ENCODE data around the gene HCN2. TPM values are rescaled to one million over a fixed set of nuclear protein-coding genes. Genes with fewer than 3 reads are reported as not detected.

Gene HCN2
- total and polyA plus RNA-seq, 2 of the 13 experiments (the other 11 are each of a cell fraction or from before 2014, with no cell fraction given), result 0.01 TPM; not detected in 1

DNA sequence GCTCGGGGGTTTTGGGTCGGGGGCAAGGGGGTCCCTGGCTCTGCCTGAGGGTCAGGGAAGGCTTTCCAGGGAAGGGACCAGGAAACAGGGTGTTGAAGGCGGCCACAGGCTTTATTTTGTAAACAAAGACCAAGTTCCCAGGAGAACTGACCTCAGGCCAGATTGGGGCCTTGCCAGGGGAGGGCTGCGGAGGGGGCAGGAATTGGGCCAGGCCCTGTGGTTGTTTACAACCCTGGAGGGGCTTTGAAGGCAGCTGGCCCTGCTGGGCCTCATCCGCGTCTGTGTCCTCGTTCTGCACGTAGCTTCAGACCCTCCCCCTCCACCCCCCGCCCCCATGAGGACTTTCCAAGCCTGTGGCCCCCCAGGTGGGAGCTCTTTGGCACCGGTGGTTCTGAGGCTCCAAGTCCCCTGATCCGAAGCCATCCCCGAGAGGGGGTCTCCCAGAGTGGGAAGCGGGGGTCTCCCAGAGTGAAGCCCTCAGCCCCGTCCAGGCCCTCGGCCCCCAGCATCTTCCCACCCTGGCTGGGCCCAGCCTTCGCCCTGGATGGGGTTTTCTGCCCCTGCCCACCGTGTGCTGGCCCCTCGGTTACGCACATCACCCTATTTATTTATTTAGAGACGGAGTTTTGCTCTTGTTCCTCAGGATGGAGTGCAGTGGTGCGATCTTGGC lies 30.8 kb upstream of the HCN2 start (continued):
- TF ChIP-seq, protein P1, sequence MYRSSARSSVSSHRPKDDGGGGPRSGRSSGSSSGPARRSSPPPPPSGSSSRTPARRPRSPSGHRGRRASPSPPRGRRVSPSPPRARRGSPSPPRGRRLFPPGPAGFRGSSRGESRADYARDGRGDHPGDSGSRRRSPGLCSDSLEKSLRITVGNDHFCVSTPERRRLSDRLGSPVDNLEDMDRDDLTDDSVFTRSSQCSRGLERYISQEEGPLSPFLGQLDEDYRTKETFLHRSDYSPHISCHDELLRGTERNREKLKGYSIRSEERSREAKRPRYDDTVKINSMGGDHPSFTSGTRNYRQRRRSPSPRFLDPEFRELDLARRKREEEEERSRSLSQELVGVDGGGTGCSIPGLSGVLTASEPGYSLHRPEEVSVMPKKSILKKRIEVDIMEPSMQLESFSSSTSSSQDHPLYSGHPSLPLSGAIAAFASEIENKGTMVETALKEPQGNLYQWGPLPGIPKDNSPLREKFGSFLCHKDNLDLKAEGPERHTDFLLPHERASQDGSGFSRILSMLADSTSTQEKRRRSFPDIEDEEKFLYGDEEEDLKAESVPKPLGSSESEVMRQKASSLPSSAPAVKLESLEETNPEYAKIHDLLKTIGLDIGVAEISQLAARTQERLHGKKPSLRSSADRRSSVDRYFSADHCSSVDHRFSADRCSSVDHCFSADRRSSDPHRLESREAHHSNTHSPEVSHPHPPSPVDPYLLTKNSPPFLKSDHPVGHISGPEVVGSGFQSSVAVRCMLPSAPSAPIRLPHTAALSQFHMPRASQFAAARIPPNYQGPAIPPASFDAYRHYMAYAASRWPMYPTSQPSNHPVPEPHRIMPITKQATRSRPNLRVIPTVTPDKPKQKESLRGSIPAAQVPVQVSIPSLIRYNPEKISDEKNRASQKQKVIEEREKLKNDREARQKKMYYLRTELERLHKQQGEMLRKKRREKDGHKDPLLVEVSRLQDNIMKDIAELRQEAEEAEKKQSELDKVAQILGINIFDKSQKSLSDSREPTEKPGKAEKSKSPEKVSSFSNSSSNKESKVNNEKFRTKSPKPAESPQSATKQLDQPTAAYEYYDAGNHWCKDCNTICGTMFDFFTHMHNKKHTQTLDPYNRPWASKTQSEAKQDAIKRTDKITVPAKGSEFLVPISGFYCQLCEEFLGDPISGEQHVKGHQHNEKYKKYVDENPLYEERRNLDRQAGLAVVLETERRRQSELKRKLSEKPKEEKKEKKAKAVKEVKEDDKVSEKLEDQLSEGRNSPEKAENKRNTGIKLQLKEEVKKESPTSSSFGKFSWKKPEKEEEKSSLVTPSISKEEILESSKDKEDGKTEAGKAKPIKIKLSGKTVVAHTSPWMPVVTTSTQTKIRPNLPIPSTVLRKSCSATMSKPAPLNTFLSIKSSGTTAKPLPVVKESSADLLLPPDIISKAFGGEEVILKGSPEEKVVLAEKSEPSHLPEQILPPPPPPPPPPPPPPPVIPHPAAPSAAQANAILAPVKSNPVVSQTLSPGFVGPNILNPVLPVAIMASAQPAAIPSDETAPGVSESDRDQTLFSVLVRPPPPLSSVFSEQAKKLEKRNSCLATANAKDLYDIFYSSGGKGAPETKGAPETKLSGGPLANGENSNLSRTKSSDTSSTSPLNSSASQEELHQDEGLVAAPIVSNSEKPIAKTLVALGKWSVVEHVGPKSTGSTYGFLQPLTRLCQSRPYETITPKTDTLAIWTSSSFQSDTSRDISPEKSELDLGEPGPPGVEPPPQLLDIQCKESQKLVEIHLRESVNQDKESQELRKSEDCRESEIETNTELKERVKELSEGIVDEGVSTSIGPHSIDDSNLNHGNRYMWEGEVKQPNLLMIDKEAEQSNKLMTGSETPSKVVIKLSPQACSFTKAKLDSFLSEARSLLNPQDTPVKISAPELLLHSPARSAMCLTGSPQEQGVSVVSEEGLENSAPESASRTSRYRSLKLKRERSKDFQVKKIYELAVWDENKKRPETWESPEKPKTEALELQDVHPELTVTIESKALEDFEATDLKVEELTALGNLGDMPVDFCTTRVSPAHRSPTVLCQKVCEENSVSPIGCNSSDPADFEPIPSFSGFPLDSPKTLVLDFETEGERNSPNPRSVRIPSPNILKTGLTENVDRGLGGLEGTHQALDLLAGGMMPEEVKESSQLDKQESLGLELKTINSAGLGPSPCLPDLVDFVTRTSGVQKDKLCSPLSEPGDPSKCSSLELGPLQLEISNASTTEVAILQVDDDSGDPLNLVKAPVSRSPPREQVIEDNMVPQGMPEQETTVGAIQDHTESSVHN (CRISPR knock-in tag; IDR thresholded peaks at IDR 0.05), result no peak
- no peak for TF ChIP-seq RBAK (CRISPR knock-in tag; IDR thresholded peaks at IDR 0.05)
- TF ChIP-seq, protein P2, sequence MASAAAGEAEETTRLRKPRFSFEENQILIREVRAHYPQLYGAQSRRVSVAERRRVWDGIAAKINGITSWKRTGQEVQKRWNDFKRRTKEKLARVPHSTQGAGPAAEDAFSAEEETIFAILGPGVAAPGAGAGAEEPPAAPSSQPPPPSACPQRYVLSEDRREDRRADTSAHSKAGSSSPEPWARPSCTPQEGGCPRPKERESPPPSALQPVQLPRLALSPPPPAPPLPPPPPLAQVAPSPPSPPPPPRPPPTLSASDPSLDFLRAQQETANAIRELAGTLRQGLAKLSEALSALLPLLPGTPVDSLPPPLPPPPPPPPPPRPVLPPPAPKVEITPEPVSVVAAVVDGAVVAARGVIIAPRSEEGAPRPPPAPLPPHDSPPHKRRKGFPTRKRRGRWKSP (CRISPR knock-in tag; IDR thresholded peaks at IDR 0.05), result no peak
- TF ChIP-seq REXO4 (CRISPR knock-in tag; IDR thresholded peaks at IDR 0.05; ENCODE audit: borderline replicate concordance), result no peak
- no peak for TF ChIP-seq ZNF564 (CRISPR knock-in tag; IDR thresholded peaks at IDR 0.05)
- TF ChIP-seq, protein P3, sequence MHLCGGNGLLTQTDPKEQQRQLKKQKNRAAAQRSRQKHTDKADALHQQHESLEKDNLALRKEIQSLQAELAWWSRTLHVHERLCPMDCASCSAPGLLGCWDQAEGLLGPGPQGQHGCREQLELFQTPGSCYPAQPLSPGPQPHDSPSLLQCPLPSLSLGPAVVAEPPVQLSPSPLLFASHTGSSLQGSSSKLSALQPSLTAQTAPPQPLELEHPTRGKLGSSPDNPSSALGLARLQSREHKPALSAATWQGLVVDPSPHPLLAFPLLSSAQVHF (CRISPR knock-in tag; IDR thresholded peaks at IDR 0.05), result no peak
- TF ChIP-seq, protein P4, sequence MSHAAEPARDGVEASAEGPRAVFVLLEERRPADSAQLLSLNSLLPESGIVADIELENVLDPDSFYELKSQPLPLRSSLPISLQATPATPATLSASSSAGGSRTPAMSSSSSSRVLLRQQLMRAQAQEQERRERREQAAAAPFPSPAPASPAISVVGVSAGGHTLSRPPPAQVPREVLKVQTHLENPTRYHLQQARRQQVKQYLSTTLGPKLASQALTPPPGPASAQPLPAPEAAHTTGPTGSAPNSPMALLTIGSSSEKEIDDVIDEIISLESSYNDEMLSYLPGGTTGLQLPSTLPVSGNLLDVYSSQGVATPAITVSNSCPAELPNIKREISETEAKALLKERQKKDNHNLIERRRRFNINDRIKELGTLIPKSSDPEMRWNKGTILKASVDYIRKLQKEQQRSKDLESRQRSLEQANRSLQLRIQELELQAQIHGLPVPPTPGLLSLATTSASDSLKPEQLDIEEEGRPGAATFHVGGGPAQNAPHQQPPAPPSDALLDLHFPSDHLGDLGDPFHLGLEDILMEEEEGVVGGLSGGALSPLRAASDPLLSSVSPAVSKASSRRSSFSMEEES (CRISPR knock-in tag; IDR thresholded peaks at IDR 0.05), result 0 out of 2 replicates have a peak, but pooled peaks have one; percentile 14
- no peak for TF ChIP-seq ATAD3A (CRISPR knock-in tag; IDR thresholded peaks at IDR 0.05)
- TF ChIP-seq ZNF230 (CRISPR knock-in tag; IDR thresholded peaks at IDR 0.05), result no peak
- no peak for TF ChIP-seq TAF1 (CRISPR knock-in tag; IDR thresholded peaks at IDR 0.05)
- TF ChIP-seq ZNF558 (CRISPR knock-in tag; IDR thresholded peaks at IDR 0.05; ENCODE audit: borderline replicate concordance), result no peak
- peak; percentile 63; the same call in 1 of the 2 replicates for TF ChIP-seq ZMYM3 (CRISPR knock-in tag; IDR thresholded peaks at IDR 0.05)
- no peak for TF ChIP-seq ZNF878 (CRISPR knock-in tag; IDR thresholded peaks at IDR 0.05)
- peak; percentile 36; the same call in 1 of the 2 replicates for TF ChIP-seq TBX2 (CRISPR knock-in tag; IDR thresholded peaks at IDR 0.05; ENCODE audit: borderline replicate concordance)
- TF ChIP-seq, protein P5, sequence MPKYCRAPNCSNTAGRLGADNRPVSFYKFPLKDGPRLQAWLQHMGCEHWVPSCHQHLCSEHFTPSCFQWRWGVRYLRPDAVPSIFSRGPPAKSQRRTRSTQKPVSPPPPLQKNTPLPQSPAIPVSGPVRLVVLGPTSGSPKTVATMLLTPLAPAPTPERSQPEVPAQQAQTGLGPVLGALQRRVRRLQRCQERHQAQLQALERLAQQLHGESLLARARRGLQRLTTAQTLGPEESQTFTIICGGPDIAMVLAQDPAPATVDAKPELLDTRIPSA (CRISPR knock-in tag; IDR thresholded peaks at IDR 0.05; ENCODE audit: borderline replicate concordance), result no peak
- no peak for TF ChIP-seq ISL2 (CRISPR knock-in tag; IDR thresholded peaks at IDR 0.05)
- TF ChIP-seq TP53 (CRISPR knock-in tag; conservative IDR thresholded peaks at IDR 0.05), result no peak
- TF ChIP-seq RXRB (CRISPR knock-in tag; IDR thresholded peaks at IDR 0.05; ENCODE audit: borderline replicate concordance), result peak; percentile 91

Measured in HepG2 (cell line).